ENCODE measurements around the gene AFAP1L1.

DNA sequence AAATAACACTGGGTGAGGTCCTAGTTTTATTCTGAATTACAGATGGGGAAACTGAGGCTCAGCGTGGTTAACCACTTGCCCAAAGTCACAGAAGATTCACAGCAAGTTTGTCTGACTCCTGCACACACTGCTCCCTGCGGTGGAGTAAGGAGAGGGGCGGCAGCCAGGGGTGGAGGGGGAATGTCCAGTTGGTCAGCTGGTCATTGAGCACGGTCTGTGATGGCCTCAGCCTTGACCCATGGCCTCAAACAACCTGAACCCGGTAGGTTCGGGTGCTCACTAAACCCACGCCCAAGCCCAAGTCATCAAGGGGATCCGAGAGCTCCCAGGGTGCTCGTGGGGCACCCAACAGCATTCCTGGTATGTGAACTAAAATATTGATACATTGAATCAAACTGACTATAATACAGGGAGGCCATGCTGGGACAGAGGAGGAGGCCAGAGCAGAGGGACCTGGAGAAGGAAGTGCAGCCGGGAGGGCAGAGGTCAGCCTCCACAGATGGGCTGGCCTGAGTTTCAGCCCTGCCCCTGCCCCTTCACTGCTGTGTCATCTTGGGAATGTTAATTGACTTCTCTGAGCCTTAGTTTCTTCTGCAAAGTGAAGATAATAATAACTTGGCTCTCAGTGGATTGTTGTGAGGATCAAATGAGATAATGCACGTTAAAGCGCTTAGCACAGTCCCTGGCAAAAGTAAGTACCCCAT, 111.0 kb downstream of the AFAP1L1 start:
- TF ChIP-seq, protein P1, sequence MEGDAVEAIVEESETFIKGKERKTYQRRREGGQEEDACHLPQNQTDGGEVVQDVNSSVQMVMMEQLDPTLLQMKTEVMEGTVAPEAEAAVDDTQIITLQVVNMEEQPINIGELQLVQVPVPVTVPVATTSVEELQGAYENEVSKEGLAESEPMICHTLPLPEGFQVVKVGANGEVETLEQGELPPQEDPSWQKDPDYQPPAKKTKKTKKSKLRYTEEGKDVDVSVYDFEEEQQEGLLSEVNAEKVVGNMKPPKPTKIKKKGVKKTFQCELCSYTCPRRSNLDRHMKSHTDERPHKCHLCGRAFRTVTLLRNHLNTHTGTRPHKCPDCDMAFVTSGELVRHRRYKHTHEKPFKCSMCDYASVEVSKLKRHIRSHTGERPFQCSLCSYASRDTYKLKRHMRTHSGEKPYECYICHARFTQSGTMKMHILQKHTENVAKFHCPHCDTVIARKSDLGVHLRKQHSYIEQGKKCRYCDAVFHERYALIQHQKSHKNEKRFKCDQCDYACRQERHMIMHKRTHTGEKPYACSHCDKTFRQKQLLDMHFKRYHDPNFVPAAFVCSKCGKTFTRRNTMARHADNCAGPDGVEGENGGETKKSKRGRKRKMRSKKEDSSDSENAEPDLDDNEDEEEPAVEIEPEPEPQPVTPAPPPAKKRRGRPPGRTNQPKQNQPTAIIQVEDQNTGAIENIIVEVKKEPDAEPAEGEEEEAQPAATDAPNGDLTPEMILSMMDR (IDR thresholded peaks at IDR 0.05; ENCODE audit: poor library complexity), result no peak
- TF ChIP-seq EZH2phosphoT487 (IDR thresholded peaks at IDR 0.05; ENCODE audit: low read depth, severe bottlenecking, unreplicated experiment), result no peak
